GM12878 (cell line): ENCODE results near the gene GLRX5. TPM values are rescaled to one million over a fixed set of nuclear protein-coding genes. Genes with fewer than 3 reads are reported as not detected.

Experiments used
- ETV6 ChIP-seq, 2 experiments: fragments of 450-650 bp in 1 of 2; IDR thresholded peaks in 1 of 2; conservative IDR thresholded peaks in 1 of 2; 2 replicates each; pipeline ENCODE4 v1.6.1; 2014; ENCODE audit warnings: antibody characterized with exemption in 1 of 2, borderline replicate concordance in 1 of 2, low read depth in 1 of 2, mild to moderate bottlenecking in 1 of 2, moderate library complexity in 1 of 2
- FOXM1 ChIP-seq: IDR thresholded peaks from 2 replicates; pipeline ENCODE4 v1.6.1; 2012; ENCODE audit warnings: low read depth, mild to moderate bottlenecking, inconsistent platforms, low read length, moderate library complexity
- IRF4 ChIP-seq: IDR thresholded peaks from 2 replicates; pipeline ENCODE4 v1.6.1; 2011; ENCODE audit warnings: low read depth, low read length
- MLLT1 ChIP-seq: fragments of 450-650 bp; IDR thresholded peaks from 2 replicates; pipeline ENCODE4 v1.6.1; 2016; ENCODE audit warnings: mild to moderate bottlenecking
- NFXL1 ChIP-seq: fragments of 450-650 bp; IDR thresholded peaks from 2 replicates; pipeline ENCODE4 v1.6.1; 2017; ENCODE audit warnings: antibody characterized with exemption, mild to moderate bottlenecking, borderline replicate concordance
- RAD51 ChIP-seq: fragments of 450-650 bp; IDR thresholded peaks from 2 replicates; pipeline ENCODE4 v1.6.1; 2016; ENCODE audit warnings: moderate library complexity, mild to moderate bottlenecking, inconsistent platforms
- SIX5 ChIP-seq: IDR thresholded peaks from 2 replicates; pipeline ENCODE4 v1.6.1; 2011; ENCODE audit warnings: mild to moderate bottlenecking, low read depth, low read length, moderate library complexity; ENCODE audit not compliant: severe bottlenecking
- ZNF217 ChIP-seq: fragments of 450-650 bp; IDR thresholded peaks from 2 replicates; pipeline ENCODE4 v1.6.1; 2017; ENCODE audit warnings: antibody characterized with exemption, mild to moderate bottlenecking
- ZNF384 ChIP-seq: IDR thresholded peaks from 2 replicates; pipeline ENCODE4 v1.6.1; 2012; ENCODE audit warnings: low read depth, mild to moderate bottlenecking, low read length, improper control_type of control experiment, borderline replicate concordance
- ZNF592 ChIP-seq: fragments of 450-650 bp; IDR thresholded peaks from 2 replicates; pipeline ENCODE4 v1.6.1; 2017; ENCODE audit warnings: mild to moderate bottlenecking, moderate library complexity
- ZNF687 ChIP-seq: fragments of 450-650 bp; IDR thresholded peaks from 2 replicates; pipeline ENCODE4 v1.6.1; 2017; ENCODE audit warnings: mild to moderate bottlenecking, moderate library complexity
- polyA plus RNA-seq, 11 experiments: library from polyadenylated mRNA; depleted of rRNA in 4 of 11; unstranded in 6 of 11; stranded (reverse) in 5 of 11; fragments of >200 nt; fragmentation: Nextera tagmentation in 4 of 11; fragmentation: Illumina TruSeq in 1 of 11; extraction: Ambion mirVana in 4 of 11; extraction: Trizol in 1 of 11; gene quantifications; 1 replicate in 1 of 11; 2 replicates in 10 of 11; pipeline versions ENCODE4 v1.2.1 to v1.2.3, GENCODE V29; 2011 to 2016; ENCODE audit warnings: inconsistent platforms in 2 of 11, missing spikeins in 2 of 11, low read depth in 1 of 11
- total RNA-seq, 4 experiments: library from RNA; depleted of rRNA in 3 of 4; stranded (reverse); fragments of >200 nt in 3 of 4; fragmentation: Illumina TruSeq in 1 of 4; extraction: Trizol in 1 of 4; gene quantifications; 2 replicates each; pipeline versions ENCODE4 v1.2.1 to v1.2.3, GENCODE V29; 2013 to 2021
- TF ChIP-seq, protein P1 (sequence below): fragments of 450-650 bp; formaldehyde crosslinking; IDR thresholded peaks from 2 replicates; pipeline ENCODE4 v1.4.0; 2020; ENCODE audit warnings: mild to moderate bottlenecking, moderate library complexity

The GLRX5 gene
- total and polyA plus RNA-seq, 10 of the 15 experiments (the other 5 are each of a cell fraction or from before 2014, with no cell fraction given) = 12.8 to 139 (median 55.4) TPM

DNA sequence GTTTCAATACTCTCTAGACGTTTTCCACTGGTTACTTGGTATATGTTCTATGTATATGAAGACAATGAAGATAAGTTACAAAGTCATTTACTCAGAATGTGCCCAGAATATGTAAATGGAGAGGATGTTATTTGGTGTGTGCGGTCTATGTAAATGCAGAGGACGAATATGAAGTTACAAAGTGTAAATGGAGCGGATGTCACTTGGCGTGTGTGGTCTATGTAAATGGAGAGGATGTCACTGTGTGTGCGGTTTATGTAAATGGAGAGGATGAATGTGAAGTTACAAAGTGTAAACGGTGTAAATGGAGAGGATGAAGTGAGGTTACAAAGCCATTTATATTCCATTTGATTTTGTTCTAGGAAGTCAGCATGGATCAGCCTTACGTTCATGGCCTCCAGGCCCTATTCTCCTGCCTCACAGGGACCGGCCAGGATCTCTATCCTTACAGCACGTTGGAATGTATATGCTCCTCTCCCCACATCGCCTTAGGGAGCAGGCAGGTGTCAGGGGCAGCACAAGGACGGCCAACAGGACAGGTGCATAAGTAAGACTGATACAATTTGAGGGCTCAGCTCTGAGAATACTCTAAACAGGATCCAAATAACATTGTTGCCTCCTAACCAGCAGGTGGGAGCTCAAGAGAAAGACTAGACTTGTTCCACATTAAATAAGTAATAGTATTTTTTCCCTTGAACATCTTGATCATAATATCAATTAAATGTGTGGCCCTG is 42.4 kb downstream of the GLRX5 start (continued):
- TF ChIP-seq, protein P1, sequence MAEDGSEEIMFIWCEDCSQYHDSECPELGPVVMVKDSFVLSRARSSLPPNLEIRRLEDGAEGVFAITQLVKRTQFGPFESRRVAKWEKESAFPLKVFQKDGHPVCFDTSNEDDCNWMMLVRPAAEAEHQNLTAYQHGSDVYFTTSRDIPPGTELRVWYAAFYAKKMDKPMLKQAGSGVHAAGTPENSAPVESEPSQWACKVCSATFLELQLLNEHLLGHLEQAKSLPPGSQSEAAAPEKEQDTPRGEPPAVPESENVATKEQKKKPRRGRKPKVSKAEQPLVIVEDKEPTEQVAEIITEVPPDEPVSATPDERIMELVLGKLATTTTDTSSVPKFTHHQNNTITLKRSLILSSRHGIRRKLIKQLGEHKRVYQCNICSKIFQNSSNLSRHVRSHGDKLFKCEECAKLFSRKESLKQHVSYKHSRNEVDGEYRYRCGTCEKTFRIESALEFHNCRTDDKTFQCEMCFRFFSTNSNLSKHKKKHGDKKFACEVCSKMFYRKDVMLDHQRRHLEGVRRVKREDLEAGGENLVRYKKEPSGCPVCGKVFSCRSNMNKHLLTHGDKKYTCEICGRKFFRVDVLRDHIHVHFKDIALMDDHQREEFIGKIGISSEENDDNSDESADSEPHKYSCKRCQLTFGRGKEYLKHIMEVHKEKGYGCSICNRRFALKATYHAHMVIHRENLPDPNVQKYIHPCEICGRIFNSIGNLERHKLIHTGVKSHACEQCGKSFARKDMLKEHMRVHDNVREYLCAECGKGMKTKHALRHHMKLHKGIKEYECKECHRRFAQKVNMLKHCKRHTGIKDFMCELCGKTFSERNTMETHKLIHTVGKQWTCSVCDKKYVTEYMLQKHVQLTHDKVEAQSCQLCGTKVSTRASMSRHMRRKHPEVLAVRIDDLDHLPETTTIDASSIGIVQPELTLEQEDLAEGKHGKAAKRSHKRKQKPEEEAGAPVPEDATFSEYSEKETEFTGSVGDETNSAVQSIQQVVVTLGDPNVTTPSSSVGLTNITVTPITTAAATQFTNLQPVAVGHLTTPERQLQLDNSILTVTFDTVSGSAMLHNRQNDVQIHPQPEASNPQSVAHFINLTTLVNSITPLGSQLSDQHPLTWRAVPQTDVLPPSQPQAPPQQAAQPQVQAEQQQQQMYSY = no peak
- no peak for TF ChIP-seq NFXL1
- no peak for TF ChIP-seq SIX5
- TF ChIP-seq IRF4 = no peak
- peak; percentile 86 for TF ChIP-seq ZNF217
- TF ChIP-seq ZNF592 = no peak
- no peak for TF ChIP-seq ZNF384
- TF ChIP-seq ZNF687 = no peak
- TF ChIP-seq FOXM1 = no peak
- no peak for TF ChIP-seq RAD51
- TF ChIP-seq ETV6 (conservative IDR thresholded peaks at IDR 0.05 in 1 of 2, IDR thresholded peaks at IDR 0.05 in 1 of 2; ENCODE audit: borderline replicate concordance in 1 of 2, low read depth in 1 of 2) = no peak
- peak; percentile 78 for TF ChIP-seq MLLT1
